ENCODE results near the gene SPATS2L.

SPATS2L gene

GRCh38 chr2:200506679-200507078, 200.2 kb downstream of the SPATS2L start:
- DNase-seq (ENCODE audit: low spot score) = no peak

- no peak for DNase-seq (ENCODE audit: low spot score)
These were observed 200.7 kb downstream of the SPATS2L start for GRCh38 chr2:200507179-200507578.

GRCh38 chr2:200509235-200509611, 202.7 kb downstream of the SPATS2L start:
- DNase-seq (ENCODE audit: low spot score) = peak; percentile 14

- DNase-seq (ENCODE audit: low spot score) = peak; percentile 92
These were observed 203.3 kb downstream of the SPATS2L start, which contains the start of gene KCTD18 for GRCh38 chr2:200509612-200510433. TSS of gene KCTD18 (minus strand) at chr2:200510068. CDS start at chr2:200507016, 3,052 bp downstream.

- DNase-seq (ENCODE audit: low spot score) = no peak
These were observed 208.7 kb downstream of the SPATS2L start for GRCh38 chr2:200515155-200515554.

GRCh38 chr2:200523158-200523557, 216.7 kb downstream of the SPATS2L start:
- DNase-seq (ENCODE audit: low spot score) = peak; percentile 6

GRCh38 chr2:200523604-200524003, 217.1 kb downstream of the SPATS2L start:
- no peak for DNase-seq (ENCODE audit: low spot score)

GRCh38 chr2:200525066-200525465, 218.6 kb downstream of the SPATS2L start:
- DNase-seq (ENCODE audit: low spot score) = no peak

GRCh38 chr2:200525551-200525881, 219.0 kb downstream of the SPATS2L start:
- DNase-seq (ENCODE audit: low spot score) = no peak

- DNase-seq (ENCODE audit: low spot score) = peak; percentile 97
These were observed 219.6 kb downstream of the SPATS2L start, which contains the start of gene SGO2 for GRCh38 chr2:200525882-200526651. TSS of gene SGO2 (plus strand) at chr2:200526207. CDS start at chr2:200532976, 6,769 bp downstream.

GRCh38 chr2:200528228-200528627, 221.7 kb downstream of the SPATS2L start:
- no peak for DNase-seq (ENCODE audit: low spot score)
